GM19099 (cell line): ENCODE results near the gene TRAPPC6A.

Experiments
- POLR2A ChIP-seq: IDR thresholded peaks from 3 replicates; pipeline ENCODE4 v1.6.1; 2011; ENCODE audit warnings: low read depth; ENCODE audit not compliant: insufficient read length; ENCODE audit errors: extremely low read depth

The TRAPPC6A gene

GRCh38 chr19:45138303-45138751, 39.7 kb downstream of the TRAPPC6A start:
- TF ChIP-seq POLR2A = no peak

GRCh38 chr19:45137179-45137761, 40.8 kb downstream of the TRAPPC6A start:
- TF ChIP-seq POLR2A = peak; percentile 48

GRCh38 chr19:45136507-45137178, 41.4 kb downstream of the TRAPPC6A start:
- no peak for TF ChIP-seq POLR2A

- no peak for TF ChIP-seq POLR2A
These were observed 42.7 kb downstream of the TRAPPC6A start for GRCh38 chr19:45135176-45135885.

- no peak for TF ChIP-seq POLR2A
These were observed 44.4 kb downstream of the TRAPPC6A start for GRCh38 chr19:45133661-45134060.

- TF ChIP-seq POLR2A = no peak
These were observed 47.0 kb downstream of the TRAPPC6A start for GRCh38 chr19:45130888-45131615.

GRCh38 chr19:45130236-45130635, 47.8 kb downstream of the TRAPPC6A start:
- no peak for TF ChIP-seq POLR2A

GRCh38 chr19:45128806-45129205, 49.2 kb downstream of the TRAPPC6A start:
- TF ChIP-seq POLR2A = no peak

- TF ChIP-seq POLR2A = no peak
These were observed 49.9 kb downstream of the TRAPPC6A start for GRCh38 chr19:45128146-45128545.

- TF ChIP-seq POLR2A = no peak
These were observed 51.4 kb downstream of the TRAPPC6A start for GRCh38 chr19:45126654-45127053.

- no peak for TF ChIP-seq POLR2A
These were observed 52.0 kb downstream of the TRAPPC6A start for GRCh38 chr19:45125975-45126493.

GRCh38 chr19:45125360-45125759, 52.7 kb downstream of the TRAPPC6A start:
- TF ChIP-seq POLR2A = no peak

- TF ChIP-seq POLR2A = no peak
These were observed 54.0 kb downstream of the TRAPPC6A start for GRCh38 chr19:45124021-45124420.

- no peak for TF ChIP-seq POLR2A
These were observed 54.6 kb downstream of the TRAPPC6A start for GRCh38 chr19:45123440-45123850.

- no peak for TF ChIP-seq POLR2A
These were observed 55.2 kb downstream of the TRAPPC6A start for GRCh38 chr19:45122832-45123231.

GRCh38 chr19:45121827-45122345, 56.2 kb downstream of the TRAPPC6A start:
- no peak for TF ChIP-seq POLR2A

- TF ChIP-seq POLR2A = no peak
These were observed 58.5 kb downstream of the TRAPPC6A start for GRCh38 chr19:45119582-45119981.
